Stomach (tissue), 4 donors: ENCODE measurements around the gene TTLL11.

Source experiments
- POLR2AphosphoS5 ChIP-seq, 3 donors: sonication (generic); formaldehyde crosslinking; IDR thresholded peaks; one replicate each; pipeline ENCODE4 v1.6.1; 2016; ENCODE audit warnings: antibody characterized with exemption in 3 of 3
- TF ChIP-seq, protein P1 (sequence below), 7 experiments: fragments of 450-650 bp in 4 of 7; fragments of 200-600 bp in 3 of 7; sonication (generic) in 3 of 7; IDR thresholded peaks; one replicate each; pipeline ENCODE4 v1.5.1; 2016 to 2019; ENCODE audit warnings: antibody characterized with exemption in 7 of 7, control low read depth in 2 of 7, mild to moderate bottlenecking in 1 of 7

DNA sequence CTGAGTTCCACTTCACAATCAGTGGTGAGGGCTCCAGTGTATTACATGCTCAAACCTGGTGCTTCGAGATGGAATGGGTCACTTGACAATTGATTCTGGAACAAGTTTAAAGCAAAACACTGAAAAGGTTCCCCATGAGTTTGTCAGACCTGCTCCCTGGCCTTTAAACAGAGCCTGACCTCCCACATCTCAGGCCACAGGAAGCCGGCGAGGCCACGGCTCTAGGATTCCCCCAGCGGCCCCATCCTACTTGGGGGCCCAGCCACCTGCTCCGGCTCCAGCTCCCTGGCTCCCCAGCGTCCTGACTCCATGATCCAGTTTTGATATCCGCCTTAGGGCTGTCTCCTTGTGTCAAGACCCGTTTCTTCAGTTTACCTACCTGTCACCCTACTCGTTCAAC lies 62.0 kb downstream of the TTLL11 start:
- TF ChIP-seq, protein P1, sequence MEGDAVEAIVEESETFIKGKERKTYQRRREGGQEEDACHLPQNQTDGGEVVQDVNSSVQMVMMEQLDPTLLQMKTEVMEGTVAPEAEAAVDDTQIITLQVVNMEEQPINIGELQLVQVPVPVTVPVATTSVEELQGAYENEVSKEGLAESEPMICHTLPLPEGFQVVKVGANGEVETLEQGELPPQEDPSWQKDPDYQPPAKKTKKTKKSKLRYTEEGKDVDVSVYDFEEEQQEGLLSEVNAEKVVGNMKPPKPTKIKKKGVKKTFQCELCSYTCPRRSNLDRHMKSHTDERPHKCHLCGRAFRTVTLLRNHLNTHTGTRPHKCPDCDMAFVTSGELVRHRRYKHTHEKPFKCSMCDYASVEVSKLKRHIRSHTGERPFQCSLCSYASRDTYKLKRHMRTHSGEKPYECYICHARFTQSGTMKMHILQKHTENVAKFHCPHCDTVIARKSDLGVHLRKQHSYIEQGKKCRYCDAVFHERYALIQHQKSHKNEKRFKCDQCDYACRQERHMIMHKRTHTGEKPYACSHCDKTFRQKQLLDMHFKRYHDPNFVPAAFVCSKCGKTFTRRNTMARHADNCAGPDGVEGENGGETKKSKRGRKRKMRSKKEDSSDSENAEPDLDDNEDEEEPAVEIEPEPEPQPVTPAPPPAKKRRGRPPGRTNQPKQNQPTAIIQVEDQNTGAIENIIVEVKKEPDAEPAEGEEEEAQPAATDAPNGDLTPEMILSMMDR (IDR thresholded peaks at IDR 0.05) = no peak
- no peak for TF ChIP-seq POLR2AphosphoS5 (IDR thresholded peaks at IDR 0.05)
